CD8-positive, alpha-beta memory T cell (primary cell): Measurements from ENCODE around the gene PPP1R12B. TPM values are rescaled to one million over a fixed set of nuclear protein-coding genes. Genes with fewer than 3 reads are reported as not detected.
"Not testable (repeated sequence)": the region's sequence is repeated elsewhere in the genome, so short reads cannot be mapped to it uniquely, and the experiment has no call there.

Experiments used
- CTCF ChIA-PET: fragments of 350-600 bp; sonication (Branson Sonifier 250); formaldehyde crosslinking; loops from one replicate; lab custom pipeline; 2021; ENCODE audit warnings: antibody characterized with exemption; lab: Charles Lee
- POLR2A ChIA-PET: fragments of 350-600 bp; sonication (Branson Sonifier 250); formaldehyde crosslinking; loops from one replicate; lab custom pipeline; 2021; ENCODE audit warnings: antibody characterized with exemption; lab: Charles Lee
- DNase-seq, 5 donors: peaks; one replicate each; pipeline versions ENCODE4 v3.0.0 to v3.0.0-alpha.2; 2020 to 2022; ENCODE audit warnings: mixed read lengths in 1 of 5
- H3K27ac ChIP-seq: one replicate; pipeline ENCODE4 v1.7.0; 2013; ENCODE audit warnings: low read depth, mild to moderate bottlenecking, low read length, moderate library complexity
- H3K27me3 ChIP-seq: 2 replicates; pipeline ENCODE4 v1.7.0; 2013; ENCODE audit warnings: low read length, mild to moderate bottlenecking; ENCODE audit not compliant: insufficient read depth, poor library complexity, severe bottlenecking
- H3K36me3 ChIP-seq: 2 replicates; pipeline ENCODE4 v1.7.0; 2013; ENCODE audit warnings: mild to moderate bottlenecking, low read length, moderate library complexity; ENCODE audit not compliant: insufficient read depth
- H3K4me1 ChIP-seq: 2 replicates; pipeline ENCODE4 v1.7.0; 2013; ENCODE audit warnings: mild to moderate bottlenecking, low read length, moderate library complexity; ENCODE audit not compliant: insufficient read depth
- H3K4me3 ChIP-seq: 2 replicates; pipeline ENCODE4 v1.7.0; 2013; ENCODE audit warnings: mild to moderate bottlenecking, low read length
- H3K9me3 ChIP-seq: 2 replicates; pipeline ENCODE4 v1.7.0; 2013; ENCODE audit warnings: mild to moderate bottlenecking, low read length
- H3K27ac Mint-ChIP-seq, 8 donors: one replicate each; pipeline ENCODE4 v1.8.0; 2020 to 2021; ENCODE audit warnings: mixed read lengths in 8 of 8, mild to moderate bottlenecking in 6 of 8, inconsistent platforms in 3 of 8, moderate library complexity in 3 of 8
- H3K27me3 Mint-ChIP-seq, 2 donors: one replicate each; pipeline ENCODE4 v1.8.0; 2020 to 2021; ENCODE audit warnings: mixed read lengths in 2 of 2, mild to moderate bottlenecking in 1 of 2, moderate library complexity in 1 of 2
- H3K36me3 Mint-ChIP-seq, 3 donors: one replicate each; pipeline ENCODE4 v1.8.0; 2020 to 2021; ENCODE audit warnings: mixed read lengths in 3 of 3, inconsistent platforms in 1 of 3, mild to moderate bottlenecking in 1 of 3
- H3K4me1 Mint-ChIP-seq, 3 donors: one replicate each; pipeline ENCODE4 v1.8.0; 2020 to 2021; ENCODE audit warnings: mixed read lengths in 3 of 3, inconsistent platforms in 1 of 3, mild to moderate bottlenecking in 1 of 3
- H3K4me3 Mint-ChIP-seq, 7 donors: one replicate each; pipeline ENCODE4 v1.8.0; 2020 to 2021; ENCODE audit warnings: mixed read lengths in 7 of 7, mild to moderate bottlenecking in 6 of 7, moderate library complexity in 4 of 7, inconsistent platforms in 2 of 7
- H3K9me3 Mint-ChIP-seq, 5 donors: one replicate each; pipeline ENCODE4 v1.8.0; 2020 to 2022; ENCODE audit warnings: mixed read lengths in 5 of 5, mild to moderate bottlenecking in 3 of 5, moderate library complexity in 2 of 5, inconsistent platforms in 1 of 5
- polyA plus RNA-seq: library from polyadenylated mRNA; unstranded; fragments of 300-500 nt; fragmentation: Illumina TruSeq; gene quantifications from one replicate; pipeline ENCODE4 v1.2.3, GENCODE V29; 2021
- total RNA-seq, 2 experiments: library from RNA; stranded (reverse); gene quantifications; one replicate each; pipeline ENCODE4 v1.2.3, GENCODE V29; 2021

PPP1R12B gene
- total and polyA plus RNA-seq, 3 experiments from 2014 or later: 11.7 to 13.1 (median 11.9) TPM

DNA sequence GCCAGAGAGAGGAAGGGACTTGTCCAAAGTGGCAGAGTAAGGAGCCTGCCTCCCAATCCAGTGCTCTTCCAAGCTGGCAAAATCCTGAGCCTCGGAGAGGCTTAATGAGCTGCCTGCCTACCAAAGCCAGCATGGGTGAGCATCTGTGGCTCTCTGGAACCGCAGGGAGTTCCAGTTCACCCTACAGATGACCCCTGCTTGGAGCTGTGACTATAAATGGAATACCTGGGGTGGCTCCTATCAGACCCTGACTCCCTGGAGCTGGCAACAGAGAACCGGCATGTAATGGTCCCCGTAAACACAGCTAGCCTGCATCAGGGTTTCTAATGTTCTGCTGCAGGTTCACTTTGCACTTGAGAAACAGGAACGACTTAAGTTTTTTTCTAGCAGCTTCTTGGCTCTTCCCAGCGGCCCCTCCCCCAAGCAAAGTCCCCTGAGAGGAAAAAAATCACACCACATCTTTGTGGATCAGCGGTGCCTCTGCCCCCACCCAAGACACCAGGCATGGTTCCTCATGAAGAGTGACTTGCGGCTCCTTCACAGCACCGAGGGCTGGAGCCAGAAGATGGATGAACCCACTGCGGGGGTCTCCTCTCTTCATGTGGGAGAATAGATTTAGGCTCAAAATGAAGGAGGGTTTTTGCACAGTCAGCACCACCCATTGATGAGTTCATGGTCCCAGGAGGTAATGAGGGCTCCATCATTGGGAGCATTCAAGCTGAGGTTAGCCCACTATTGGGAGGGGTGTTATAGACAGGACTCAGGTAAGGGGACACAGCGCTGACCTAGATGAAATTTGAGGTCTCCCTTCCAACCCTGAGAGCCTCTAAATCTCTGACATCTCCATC is 282.8 kb downstream of the PPP1R12B start:
- Histone ChIP-seq H3K36me3 (no peaks in the 10 kb centered on the region), H3K4me3 (no peak overlapping the region), H3K4me1 (peaks cover 36% of the 10 kb centered on the region), H3K9me3 (no peaks in the 10 kb centered on the region), H3K27me3 (peaks cover 6% of the 10 kb centered on the region), H3K27ac (no peak overlapping the region)
- ChIA-PET POLR2A (no interaction called here), CTCF (no interaction called here)
- Mint-ChIP-seq H3K27me3 (peaks cover 31 to 44% of the 10 kb centered on the region in 2 donors), H3K36me3 (no peaks in the 10 kb centered on the region), H3K4me1 (peaks cover 30 to 46% (median 37%) of the 10 kb centered on the region in 3 donors), H3K4me3 (no peak overlapping the region), H3K27ac (no peak overlapping the region), H3K9me3 (no peaks in the 10 kb centered on the region)
- no peak for DNase-seq

DNA sequence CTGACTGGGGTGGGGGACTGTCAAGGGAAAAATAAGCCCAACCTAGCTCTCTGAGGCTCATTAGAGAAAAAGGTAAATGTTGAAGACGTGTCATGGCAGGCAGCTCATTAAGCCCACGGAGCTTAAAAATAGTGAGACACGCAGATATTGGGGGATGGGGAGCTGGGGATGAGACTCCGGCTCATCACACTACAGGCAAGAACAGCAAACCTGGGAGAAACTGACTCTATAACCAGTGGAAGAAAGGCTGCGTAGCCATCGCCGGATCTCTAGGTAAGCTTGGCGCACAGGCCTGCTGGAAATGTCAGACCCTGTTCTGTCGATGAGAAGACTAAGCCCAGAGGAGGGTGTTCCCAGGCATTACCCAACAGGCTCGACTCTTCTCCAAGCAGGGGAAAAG is 283.7 kb downstream of the PPP1R12B start:
- peaks cover 35% of the 10 kb centered on the region for H3K4me1 ChIP-seq
- no peaks in the 10 kb centered on the region for H3K9me3 ChIP-seq
- Mint-ChIP-seq H3K36me3 (no peaks in the 10 kb centered on the region), H3K4me3 (no peak overlapping the region), H3K27me3 (peaks cover 31 to 49% of the 10 kb centered on the region in 2 donors), H3K9me3 (no peaks in the 10 kb centered on the region), H3K4me1 (peaks cover 30 to 39% (median 37%) of the 10 kb centered on the region in 3 donors), H3K27ac (no peak overlapping the region)
- ChIA-PET CTCF (no interaction called here), POLR2A (no interaction called here)
- H3K4me3 ChIP-seq: no peak overlapping the region
- peaks cover 6% of the 10 kb centered on the region for H3K27me3 ChIP-seq
- H3K36me3 ChIP-seq: no peaks in the 10 kb centered on the region
- no peak for DNase-seq
- H3K27ac ChIP-seq: no peak overlapping the region

DNA sequence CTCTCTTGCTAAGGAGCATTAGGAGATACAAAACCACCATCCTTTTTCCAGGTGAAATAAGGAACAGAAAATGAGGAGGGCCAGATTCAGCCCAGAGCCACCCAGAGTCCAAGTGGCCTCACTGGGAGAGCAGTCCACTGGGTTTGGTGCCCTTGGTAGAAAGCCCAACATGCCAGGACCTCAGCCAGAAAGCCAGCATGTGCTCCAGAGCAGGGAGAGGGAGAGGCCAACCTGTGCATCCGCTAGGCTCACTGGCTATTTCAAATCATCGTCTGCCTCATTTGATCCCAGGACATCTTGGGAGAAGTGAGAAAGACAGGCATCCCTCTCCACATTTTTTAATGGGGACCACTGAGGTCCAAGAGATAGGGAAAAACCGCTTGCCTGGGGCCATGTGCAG is 287.7 kb downstream of the PPP1R12B start:
- H3K27me3 Mint-ChIP-seq: peaks cover 38 to 71% of the 10 kb centered on the region in 2 donors
- CTCF ChIA-PET: not testable (repeated sequence)

DNA sequence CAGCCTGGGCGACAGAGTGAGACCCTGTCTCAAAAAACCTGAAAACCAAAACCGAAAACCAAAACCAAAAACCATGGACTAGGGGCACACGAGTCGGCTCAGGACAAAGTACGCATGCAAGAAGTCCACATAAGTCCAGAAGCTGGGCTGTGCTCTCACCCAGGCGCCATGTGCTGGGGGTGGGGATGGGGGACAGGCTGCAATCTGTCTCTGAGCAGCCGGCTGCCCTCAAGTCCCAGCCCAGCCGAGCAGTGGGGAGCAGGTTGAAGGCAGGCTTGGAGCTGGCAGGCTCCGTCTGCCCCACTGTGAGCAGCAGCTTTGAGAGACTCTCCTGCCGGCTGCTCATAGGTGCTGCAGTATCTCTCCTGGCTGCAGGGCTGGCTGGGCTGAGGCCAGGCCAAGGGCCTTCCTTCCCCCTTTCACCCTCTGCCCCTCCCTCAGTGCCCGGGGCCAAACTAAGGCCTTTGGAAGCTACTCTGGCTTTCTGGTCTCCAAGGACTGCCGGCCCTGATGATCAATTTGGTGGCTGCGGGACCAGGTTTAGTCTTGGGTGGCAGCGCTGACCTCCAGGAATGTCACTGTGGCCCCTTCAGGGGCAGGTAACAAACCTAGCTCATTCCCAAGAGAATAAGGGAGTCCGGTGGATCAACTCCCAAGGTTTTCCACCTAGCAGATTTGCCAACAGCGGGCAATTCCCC is 289.0 kb downstream of the PPP1R12B start:
- POLR2A ChIA-PET, H3K9me3 Mint-ChIP-seq, H3K4me1 ChIP-seq, H3K36me3 Mint-ChIP-seq, H3K27ac Mint-ChIP-seq, H3K4me3 ChIP-seq, H3K27ac ChIP-seq, H3K36me3 ChIP-seq, DNase-seq, H3K9me3 ChIP-seq: not testable (repeated sequence)
- H3K27me3 ChIP-seq: peaks cover 17% of the 10 kb centered on the region
- H3K4me1 Mint-ChIP-seq: peaks cover 0 to 13% (median 6%) of the 10 kb centered on the region in 3 donors
- CTCF ChIA-PET: interaction anchor here (1.5 kb wide), 1 partner anchor 10 kb away, joined by 4 read pairs; no protein-coding TSS in a partner anchor
- peak overlapping the region in 1 of 7 donors; percentile 27 for H3K4me3 Mint-ChIP-seq
- H3K27me3 Mint-ChIP-seq: peaks cover 45 to 74% of the 10 kb centered on the region in 2 donors

More for the DNA sequence above, 287.7 kb downstream of the PPP1R12B start:
- H3K27ac ChIP-seq, H3K36me3 Mint-ChIP-seq, H3K4me1 Mint-ChIP-seq, H3K27ac Mint-ChIP-seq, H3K9me3 Mint-ChIP-seq, H3K4me3 Mint-ChIP-seq, H3K4me1 ChIP-seq, H3K4me3 ChIP-seq, H3K36me3 ChIP-seq, DNase-seq, H3K9me3 ChIP-seq, POLR2A ChIA-PET: not testable (repeated sequence)
- peaks cover 10% of the 10 kb centered on the region for H3K27me3 ChIP-seq

DNA sequence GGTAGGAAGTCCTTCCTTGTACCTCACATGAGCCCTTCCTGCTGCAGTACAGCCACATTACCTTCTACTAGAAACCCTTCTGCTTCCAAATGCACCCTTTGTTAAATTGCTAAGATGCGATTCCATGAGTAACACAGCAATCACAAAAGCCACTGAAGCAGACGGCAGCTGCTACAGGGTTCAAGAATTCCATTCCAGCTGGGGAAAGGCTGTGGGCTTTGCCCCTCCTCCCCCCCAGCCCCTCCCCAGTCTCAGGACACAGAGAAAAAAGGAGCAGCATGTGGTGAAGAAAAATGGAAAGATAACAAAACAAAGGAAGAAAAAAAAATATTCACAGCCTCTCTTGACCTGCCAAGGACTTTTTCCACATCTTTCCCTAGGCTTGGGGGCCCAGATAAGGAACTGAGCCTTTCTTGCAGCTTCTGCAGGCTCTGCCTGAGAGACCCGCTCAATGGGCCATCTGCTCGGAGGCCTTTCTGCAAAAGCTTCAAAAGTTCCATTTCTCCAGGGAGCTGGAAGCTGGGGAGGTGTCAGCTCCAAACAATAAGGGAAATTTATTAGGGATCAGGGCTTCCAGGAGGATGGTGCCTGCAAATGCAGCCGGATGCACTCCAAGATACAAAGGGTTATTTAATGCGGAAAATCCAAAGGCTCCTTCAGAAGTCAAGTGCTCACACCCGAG is 289.7 kb downstream of the PPP1R12B start:
- no peaks in the 10 kb centered on the region for H3K9me3 ChIP-seq
- DNase-seq: no peak
- Mint-ChIP-seq H3K27ac (no peak overlapping the region), H3K4me1 (peaks cover 6 to 20% (median 6%) of the 10 kb centered on the region in 3 donors), H3K27me3 (peaks cover 43 to 75% of the 10 kb centered on the region in 2 donors), H3K9me3 (peaks cover 0 to 2% (median 0%) of the 10 kb centered on the region in 5 donors), H3K36me3 (no peaks in the 10 kb centered on the region), H3K4me3 (no peak overlapping the region)
- H3K4me1 ChIP-seq: peaks cover 11% of the 10 kb centered on the region
- CTCF ChIA-PET: interaction anchor here (1.5 kb wide), 1 partner anchor 11 kb away, joined by 4 read pairs; no protein-coding TSS in a partner anchor
- POLR2A ChIA-PET: no interaction called here
- H3K36me3 ChIP-seq: no peaks in the 10 kb centered on the region
- no peak overlapping the region for H3K4me3 ChIP-seq
- peaks cover 21% of the 10 kb centered on the region for H3K27me3 ChIP-seq
- no peak overlapping the region for H3K27ac ChIP-seq

DNA sequence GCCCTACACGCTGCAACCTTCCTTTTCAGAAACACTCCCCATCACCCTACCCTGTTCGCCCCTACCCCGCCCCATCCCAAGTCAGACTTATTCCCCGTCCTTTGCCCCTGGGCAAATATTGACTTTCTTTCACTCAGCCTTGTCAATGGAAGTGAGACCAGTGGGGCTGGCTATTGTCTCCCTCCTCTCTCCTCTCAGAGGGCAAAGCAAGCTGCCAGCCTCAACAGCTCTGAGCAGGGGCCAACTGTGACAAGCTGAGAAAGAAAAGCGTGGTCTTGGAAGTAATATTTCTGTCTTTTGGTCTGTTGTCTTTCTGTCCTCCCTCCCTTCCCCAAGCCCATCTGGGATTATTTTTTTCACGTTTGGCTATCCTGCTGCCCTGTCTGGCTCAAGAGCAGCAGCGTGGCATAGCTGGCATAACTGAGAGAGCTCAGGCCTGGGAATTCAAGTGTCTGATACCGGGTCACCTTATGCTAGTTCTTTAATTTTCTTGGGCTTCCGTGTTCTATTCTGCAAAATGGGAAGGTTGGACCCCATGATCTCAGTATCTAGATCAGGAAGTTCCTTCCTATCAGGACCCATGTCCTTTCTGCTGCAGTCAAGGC is 290.3 kb downstream of the PPP1R12B start:
- H3K36me3 Mint-ChIP-seq, H3K27ac Mint-ChIP-seq, POLR2A ChIA-PET, H3K9me3 Mint-ChIP-seq, H3K36me3 ChIP-seq, DNase-seq, H3K27ac ChIP-seq, H3K9me3 ChIP-seq, H3K4me3 ChIP-seq, H3K4me3 Mint-ChIP-seq: not testable (repeated sequence)
- peaks cover 23% of the 10 kb centered on the region for H3K27me3 ChIP-seq
- CTCF ChIA-PET: interaction anchor here (1.5 kb wide), 1 partner anchor 11 kb away, joined by 4 read pairs; no protein-coding TSS in a partner anchor
- peaks cover 38 to 75% of the 10 kb centered on the region in 2 donors for H3K27me3 Mint-ChIP-seq
- H3K4me1 Mint-ChIP-seq: peaks cover 9 to 26% (median 13%) of the 10 kb centered on the region in 3 donors
- peaks cover 11% of the 10 kb centered on the region for H3K4me1 ChIP-seq

DNA sequence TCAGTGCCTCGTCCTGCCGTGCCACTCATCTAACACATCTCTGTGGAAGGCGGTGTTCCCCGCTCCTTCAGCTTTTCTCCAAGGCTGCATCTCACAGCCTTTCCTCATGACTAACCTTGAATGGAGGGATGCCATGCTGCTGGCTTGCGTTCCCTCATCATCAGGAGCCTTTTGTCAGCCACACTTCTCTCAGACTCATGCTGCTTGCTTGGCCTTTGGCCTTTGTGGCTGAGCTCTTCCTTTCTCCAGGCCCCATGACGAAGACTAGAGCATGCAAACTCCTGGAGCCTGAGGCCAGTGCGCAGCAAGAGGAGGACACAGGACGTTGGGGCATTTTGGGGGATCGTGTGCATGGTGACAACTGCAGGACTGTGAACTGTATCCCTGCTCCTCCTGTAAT is 291.0 kb downstream of the PPP1R12B start:
- H3K27me3 ChIP-seq: peaks cover 30% of the 10 kb centered on the region

More for the DNA sequence above, 291.0 kb downstream of the PPP1R12B start:
- no peaks in the 10 kb centered on the region for H3K9me3 ChIP-seq
- no peak overlapping the region for H3K4me3 ChIP-seq
- H3K27ac ChIP-seq: no peak overlapping the region
- Mint-ChIP-seq H3K9me3 (peaks cover 0 to 2% (median 0%) of the 10 kb centered on the region in 5 donors), H3K27ac (no peak overlapping the region), H3K27me3 (peaks cover 38 to 80% of the 10 kb centered on the region in 2 donors), H3K4me3 (no peak overlapping the region), H3K36me3 (no peaks in the 10 kb centered on the region), H3K4me1 (peaks cover 13 to 33% (median 20%) of the 10 kb centered on the region in 3 donors)
- peaks cover 18% of the 10 kb centered on the region for H3K4me1 ChIP-seq
- ChIA-PET POLR2A (interaction anchor here (0.6 kb wide), 1 partner anchor 71 kb away, joined by 3 read pairs; no protein-coding TSS in a partner anchor), CTCF (no interaction called here)
- no peak for DNase-seq
- H3K36me3 ChIP-seq: no peaks in the 10 kb centered on the region
